Fibroblast of mammary gland (primary cell): ENCODE measurements around the gene CRACR2B.

Source experiments
- DNase-seq: peaks from one replicate; pipeline ENCODE4 v3.0.0-alpha.2; 2010; ENCODE audit warnings: low read depth
- H3K4me3 ChIP-seq: 2 replicates; pipeline ENCODE4 v1.5.1; 2011; ENCODE audit warnings: low read depth, mild to moderate bottlenecking, low read length, moderate library complexity; ENCODE audit not compliant: control insufficient read depth
- TF ChIP-seq, protein P1 (sequence below): conservative IDR thresholded peaks from 2 replicates; pipeline ENCODE4 v1.5.1; 2011; ENCODE audit warnings: low read depth, low read length, inconsistent platforms; ENCODE audit not compliant: control insufficient read depth, insufficient read depth

The CRACR2B gene

DNA sequence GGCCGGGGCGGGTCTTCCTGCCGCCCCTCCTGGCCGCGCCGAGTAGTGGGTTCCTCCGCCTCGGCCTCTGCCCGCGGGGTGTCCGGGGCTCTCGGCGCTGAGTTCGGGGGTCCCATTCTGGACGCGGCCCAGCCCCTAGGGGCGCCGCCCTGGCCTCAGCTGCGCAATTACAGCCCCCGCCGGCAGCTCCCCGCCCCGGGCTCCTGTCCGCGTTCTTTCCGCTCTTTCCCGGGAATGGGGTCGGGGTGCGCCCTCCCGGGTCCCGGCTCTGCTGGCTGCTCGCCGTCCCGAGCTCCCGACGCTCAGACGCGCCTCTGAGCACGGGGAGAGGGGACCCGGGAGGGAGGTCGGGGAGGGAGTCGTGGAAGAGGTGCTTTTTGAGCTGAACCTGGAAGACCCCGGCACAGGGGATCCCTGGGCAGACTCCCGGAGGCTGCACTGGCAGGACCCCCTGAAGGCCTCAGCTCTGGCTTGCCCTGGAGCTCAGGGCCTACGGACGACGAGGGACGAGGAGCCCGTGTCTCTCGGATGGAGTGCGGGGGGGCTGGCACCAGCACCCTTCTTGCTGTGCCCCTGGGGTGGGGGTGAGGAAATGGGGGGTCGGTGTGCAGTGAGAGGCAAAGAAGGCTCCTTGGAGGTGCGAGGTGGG lies 15.5 kb downstream of the CRACR2B start:
- no peak for DNase-seq
- TF ChIP-seq, protein P1, sequence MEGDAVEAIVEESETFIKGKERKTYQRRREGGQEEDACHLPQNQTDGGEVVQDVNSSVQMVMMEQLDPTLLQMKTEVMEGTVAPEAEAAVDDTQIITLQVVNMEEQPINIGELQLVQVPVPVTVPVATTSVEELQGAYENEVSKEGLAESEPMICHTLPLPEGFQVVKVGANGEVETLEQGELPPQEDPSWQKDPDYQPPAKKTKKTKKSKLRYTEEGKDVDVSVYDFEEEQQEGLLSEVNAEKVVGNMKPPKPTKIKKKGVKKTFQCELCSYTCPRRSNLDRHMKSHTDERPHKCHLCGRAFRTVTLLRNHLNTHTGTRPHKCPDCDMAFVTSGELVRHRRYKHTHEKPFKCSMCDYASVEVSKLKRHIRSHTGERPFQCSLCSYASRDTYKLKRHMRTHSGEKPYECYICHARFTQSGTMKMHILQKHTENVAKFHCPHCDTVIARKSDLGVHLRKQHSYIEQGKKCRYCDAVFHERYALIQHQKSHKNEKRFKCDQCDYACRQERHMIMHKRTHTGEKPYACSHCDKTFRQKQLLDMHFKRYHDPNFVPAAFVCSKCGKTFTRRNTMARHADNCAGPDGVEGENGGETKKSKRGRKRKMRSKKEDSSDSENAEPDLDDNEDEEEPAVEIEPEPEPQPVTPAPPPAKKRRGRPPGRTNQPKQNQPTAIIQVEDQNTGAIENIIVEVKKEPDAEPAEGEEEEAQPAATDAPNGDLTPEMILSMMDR, result no peak
- peak overlapping the region; percentile 94 for H3K4me3 ChIP-seq

DNA sequence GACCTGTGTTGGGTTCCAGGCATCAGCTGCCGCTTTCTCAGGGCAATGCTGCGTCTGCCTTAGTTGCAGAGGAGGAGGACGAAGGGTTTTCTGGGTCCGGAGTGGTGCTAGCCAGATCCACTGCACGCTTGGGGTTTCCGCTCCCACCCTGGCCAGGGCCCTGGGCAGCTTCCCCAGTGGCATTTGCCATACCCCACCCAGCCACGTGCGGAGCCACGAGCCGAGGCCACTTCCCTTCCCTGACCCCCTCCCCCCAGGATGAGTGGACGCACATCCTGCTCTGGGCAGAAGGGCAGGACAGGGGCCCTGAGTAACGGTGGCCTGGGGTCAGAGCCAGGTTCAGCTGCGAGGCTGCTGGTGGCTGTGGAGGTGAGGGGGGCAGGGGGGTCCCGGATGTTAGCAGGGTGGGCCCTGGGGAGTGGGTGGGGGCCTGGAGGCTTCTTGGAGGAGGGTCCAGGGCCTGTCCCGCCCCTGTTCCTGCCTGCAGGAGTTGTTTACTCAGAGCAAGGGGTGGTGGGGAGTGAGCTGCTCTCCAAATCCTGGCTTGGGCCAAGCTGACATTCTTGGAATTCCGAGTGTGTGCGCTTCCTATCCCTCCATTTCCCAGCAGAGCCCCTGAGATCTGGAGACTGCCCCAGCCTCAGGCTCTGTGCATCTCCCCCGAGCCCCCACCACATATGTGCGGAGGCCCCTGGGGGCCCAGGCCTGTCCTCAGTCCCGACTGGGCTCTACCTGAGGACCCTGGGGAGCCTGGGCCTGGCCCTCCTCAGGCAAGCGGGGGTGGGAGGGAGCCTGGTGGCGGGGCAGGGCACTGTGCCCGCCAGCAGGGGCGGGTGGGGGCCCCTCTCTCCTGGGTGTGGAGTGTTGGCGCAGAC lies 16.3 kb downstream of the CRACR2B start:
- peak; percentile 94 for DNase-seq

DNA sequence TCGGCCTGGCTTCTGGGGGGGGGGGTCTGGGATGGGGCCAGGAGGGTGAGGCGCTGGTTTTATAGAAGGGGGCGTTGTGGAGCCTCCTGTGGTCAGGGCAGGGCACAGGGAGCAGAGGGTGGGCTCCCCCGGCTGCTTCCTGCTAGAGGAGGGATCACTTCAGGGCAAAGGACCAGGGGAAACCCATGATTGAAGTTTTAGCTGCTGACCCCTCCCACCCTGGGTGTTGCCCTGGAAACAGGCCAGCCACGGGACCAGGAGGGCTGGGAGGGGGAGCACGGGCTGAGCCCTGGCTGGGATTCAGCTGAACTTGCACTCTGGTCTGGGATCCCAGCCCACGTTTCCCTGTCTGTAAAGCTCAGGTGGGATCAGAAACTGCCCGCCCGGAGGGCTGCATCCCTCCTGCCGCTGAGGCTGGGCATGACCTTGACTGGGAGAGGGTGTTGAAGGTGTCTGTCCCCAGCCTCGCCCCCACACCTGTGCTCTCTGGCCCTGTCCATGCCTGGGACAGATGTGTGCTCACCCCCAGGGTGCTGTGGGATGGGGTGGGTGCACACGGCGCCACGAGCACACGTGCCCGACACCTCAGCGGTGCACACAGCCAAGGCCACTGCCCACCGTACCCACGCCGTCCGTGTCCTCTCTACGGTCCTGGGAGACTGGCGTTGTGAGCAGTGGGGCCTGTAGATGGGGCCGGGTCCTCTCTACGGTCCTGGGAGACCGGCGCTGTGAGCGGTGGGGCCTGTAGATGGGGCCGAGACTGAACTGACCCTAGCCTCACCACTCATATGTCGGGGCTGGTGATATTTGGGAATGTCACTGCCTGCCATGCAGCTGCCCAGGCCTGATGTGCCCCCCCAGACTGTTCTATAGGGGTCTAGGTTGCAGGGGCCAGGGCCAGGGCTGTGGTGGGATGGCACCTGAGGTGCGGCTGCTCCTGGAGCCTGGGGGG lies 17.2 kb downstream of the CRACR2B start:
- TF ChIP-seq, protein P1, result no peak
- H3K4me3 ChIP-seq, result peak overlapping the region; percentile 94
- peak; percentile 94 for DNase-seq

More for the DNA sequence above, 16.3 kb downstream of the CRACR2B start:
- TF ChIP-seq, protein P1, result no peak
- H3K4me3 ChIP-seq, result peak overlapping the region; percentile 94

DNA sequence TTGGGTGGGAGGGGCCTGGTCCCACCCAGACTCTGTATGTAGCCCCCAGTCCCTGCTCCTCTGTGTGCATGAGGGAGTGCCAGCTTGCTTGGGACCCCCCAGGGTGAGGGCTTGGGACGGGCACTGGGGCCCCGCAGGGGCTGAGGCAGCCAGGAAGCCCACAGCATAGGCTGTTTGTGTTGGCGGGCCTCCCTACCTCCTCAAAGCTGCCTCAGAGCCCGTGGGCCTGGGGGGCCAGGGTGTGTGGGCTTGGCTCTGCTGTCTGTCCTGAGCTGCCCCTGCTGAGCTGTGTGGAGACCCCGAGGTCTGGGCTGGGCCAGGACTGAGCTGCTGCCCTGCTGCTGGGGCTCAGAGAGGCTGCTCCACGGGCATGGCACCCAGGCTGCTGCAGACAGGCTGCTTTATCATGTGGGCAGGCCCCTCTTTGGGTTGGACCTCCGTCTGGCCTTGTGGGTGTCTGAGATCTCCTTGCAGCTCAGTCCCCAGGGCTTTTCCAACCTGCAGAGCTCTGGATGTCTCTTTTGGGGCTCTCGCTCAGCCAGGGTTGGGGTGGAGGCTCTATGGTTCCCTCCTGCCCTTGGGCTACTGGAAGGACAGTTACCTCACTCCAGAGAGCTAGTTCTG lies 18.3 kb downstream of the CRACR2B start:
- no peak overlapping the region for H3K4me3 ChIP-seq
- DNase-seq, result no peak
- TF ChIP-seq, protein P1, result no peak

DNA sequence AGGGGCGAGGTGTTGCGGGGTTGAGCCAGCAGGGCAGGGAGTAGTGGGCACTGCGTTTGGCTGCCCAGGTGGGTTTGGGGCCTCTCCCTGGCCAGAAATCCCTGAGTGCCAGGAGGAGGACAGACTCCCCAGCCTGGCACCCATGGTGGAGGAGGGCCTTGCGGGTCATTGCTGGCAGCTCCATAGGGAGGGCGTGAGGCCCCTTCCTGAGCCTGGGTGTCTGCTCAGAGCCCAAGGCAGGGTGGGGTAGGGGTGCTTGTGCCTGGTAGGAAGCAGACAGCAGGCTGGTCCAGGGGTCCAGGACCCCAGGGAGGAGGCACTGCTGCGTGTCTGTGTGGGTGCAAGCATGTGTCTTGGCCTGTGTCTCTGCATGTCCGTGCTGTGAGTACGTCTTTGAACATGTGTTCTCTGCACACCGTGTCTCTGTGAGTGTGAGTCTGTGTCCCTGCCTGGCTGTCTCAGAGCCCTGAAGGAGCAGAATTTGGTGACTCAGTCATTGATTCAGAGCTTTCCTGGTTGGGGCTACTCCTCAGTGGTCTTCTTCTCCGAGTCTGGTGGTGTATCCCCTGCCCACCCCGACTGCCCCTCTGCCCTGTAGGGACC lies 18.9 kb downstream of the CRACR2B start:
- H3K4me3 ChIP-seq, result no peak overlapping the region
- DNase-seq, result peak; percentile 72
- TF ChIP-seq, protein P1, result no peak
